Adipose tissue (tissue), 3 donors: ENCODE data around the gene RPGRIP1L. TPM values are rescaled to one million over a fixed set of nuclear protein-coding genes. Genes with fewer than 3 reads are reported as not detected.

Experiments
- H3K27ac ChIP-seq: one replicate; pipeline ENCODE4 v1.5.1; 2013; ENCODE audit warnings: low read depth, low read length
- WGBS, 3 donors: extraction: QIAGEN DNeasy Blood & Tissue Kit; methylation state at CpG; one replicate each; pipeline ENCODE4 v1.1.7; 2013; 5-methylcytosine and 5-hydroxymethylcytosine counted together
- polyA plus RNA-seq, 3 donors: library from polyadenylated mRNA; stranded (reverse); fragments of 200-250 nt; gene quantifications; one replicate each; pipeline ENCODE4 v1.2.3, GENCODE V29; 2013
- donor health status: healthy with polysubstance abuse.
- donor health status: Bipolar disorder and iron deficiency.
- donor health status: healthy.

Gene RPGRIP1L
- polyA plus RNA-seq, 3 donors: 0.74 to 2.9 (median 0.94) TPM

DNA sequence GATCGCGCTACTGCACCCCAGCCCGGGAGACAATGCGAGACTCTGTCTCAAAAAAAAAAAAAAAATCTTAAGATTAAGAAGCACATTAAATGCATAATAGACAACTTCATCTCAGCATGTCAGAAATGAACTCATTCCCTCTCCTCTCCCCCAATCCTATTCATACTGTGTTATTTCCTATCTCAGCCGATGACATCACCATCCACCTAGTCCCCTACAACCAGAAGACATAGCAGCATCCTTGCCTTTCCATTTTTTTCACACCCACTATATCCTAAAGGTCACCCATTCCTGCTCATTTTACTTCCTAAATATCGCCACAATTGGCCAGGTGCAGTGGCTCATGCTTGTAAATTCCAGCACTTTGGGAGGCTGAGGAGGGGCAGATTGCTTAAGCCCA lies 81.3 kb downstream of the RPGRIP1L start:
- WGBS, 3 donors: 95 to 98% (median 95%) methylated on average over 6 of the region's 6 CpGs

DNA sequence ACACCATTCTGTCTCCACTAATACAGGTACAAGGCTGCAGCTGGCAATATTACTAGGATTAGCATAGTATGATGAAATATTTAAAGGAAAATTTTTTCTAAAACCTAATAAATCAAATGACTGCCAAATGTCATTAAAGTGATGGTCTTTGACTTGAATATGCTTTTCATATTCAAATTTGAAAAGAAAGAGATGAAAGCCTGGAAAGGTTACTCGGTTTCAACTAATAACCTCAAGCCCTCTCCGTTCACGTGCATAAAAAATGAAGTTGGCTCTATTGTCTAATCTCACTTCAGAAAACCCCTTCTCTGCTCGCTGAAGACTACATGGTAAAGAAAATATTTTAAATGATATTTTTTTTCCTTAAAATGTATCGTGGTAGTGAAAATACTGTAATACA lies 83.2 kb downstream of the RPGRIP1L start:
- WGBS, 3 donors: 95 to 98% (median 97%) methylated on average over 5 of the region's 5 CpGs
- no peak overlapping the region for H3K27ac ChIP-seq

More for the DNA sequence above, 81.3 kb downstream of the RPGRIP1L start:
- H3K27ac ChIP-seq: no peak overlapping the region

DNA sequence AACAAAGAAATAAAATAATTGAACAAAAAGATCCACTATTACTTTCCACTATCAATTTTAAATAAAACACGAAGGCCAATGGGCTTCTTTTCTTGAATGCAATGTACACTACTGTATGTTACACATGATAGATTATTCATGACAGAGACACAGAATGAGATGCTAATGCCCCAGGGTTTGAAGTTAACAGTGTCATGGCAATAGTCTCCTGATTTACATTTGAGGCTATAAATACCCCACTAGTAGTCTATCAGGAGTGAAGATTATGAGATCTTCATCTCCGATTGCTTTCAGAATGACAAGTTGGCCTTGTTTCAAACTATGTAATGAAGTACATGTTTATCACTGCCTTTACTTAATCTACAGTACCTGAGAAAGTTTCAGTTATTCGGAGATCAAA lies 84.4 kb downstream of the RPGRIP1L start:
- 58 to 95% (median 93%) methylated on average over 3 of the region's 3 CpGs for WGBS, 3 donors

DNA sequence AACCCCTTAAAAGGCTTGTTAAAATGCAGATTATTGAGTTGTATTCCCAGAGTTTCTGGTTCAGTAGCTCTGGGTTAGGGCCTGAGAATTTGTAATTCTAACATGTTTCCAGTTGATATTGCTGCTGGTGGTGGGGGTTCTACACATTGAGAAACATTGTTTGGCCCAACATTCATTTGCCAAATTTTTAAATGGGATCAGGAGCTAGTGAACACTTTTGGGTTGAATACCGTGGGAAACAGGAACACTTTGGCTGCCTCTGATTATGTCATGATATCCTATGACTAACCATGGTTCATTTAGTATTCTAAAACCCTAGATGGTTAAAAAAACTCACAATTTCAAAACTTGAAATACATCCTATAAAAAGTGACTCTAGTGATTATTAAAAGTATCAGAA lies 89.3 kb downstream of the RPGRIP1L start:
- no peak overlapping the region for H3K27ac ChIP-seq
- 67 to 93% (median 67%) methylated on average over 1 of the region's 1 CpG for WGBS, 3 donors

More for the DNA sequence above, 84.4 kb downstream of the RPGRIP1L start:
- no peak overlapping the region for H3K27ac ChIP-seq

DNA sequence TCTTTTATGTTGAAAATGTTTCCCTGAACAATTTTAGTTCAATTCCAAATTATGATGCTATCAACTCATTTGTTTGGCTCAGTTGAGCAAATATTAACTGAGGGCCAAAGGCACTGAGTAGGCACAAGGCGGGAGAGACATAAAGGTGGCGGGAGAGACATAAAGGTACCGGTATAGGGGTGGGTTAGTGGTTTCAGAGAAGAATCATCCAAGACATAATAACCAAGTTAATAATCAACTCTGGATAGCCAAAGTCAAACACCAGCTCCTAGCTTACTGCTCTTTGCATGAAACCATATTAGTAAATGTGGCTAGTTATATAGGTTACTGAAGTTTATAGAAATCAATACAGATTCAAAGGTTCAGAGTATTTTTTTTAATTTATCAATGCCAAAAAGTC lies 91.7 kb downstream of the RPGRIP1L start:
- no peak overlapping the region for H3K27ac ChIP-seq
- 48 to 97% (median 90%) methylated on average over 3 of the region's 3 CpGs for WGBS, 3 donors

DNA sequence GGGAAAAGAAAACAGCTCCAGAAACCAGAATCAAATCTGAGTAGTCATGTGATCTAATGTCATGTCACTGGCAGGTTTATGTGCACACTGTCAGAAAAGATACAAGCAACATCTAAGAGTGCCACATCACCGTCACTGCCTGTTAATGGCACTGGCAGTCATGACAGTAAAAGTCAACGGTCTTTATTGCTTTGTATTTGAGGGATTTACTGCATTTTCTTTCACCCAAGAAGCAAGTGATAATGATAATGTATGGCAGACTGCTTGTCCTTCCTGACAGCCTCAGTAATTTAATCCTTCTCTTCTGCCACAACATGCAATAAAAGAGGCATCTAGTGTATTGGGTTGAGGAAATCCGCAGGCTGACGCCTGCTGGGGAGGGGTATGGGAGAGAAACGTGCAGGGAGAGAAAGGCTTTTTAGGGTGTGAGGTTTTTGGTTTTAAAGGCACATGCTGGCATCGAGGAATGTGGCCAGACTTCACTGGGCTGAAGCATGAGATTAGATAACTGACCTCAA lies 92.4 kb downstream of the RPGRIP1L start:
- no peak overlapping the region for H3K27ac ChIP-seq
- WGBS, 3 donors: 70 to 76% (median 75%) methylated on average over 6 of the region's 6 CpGs

DNA sequence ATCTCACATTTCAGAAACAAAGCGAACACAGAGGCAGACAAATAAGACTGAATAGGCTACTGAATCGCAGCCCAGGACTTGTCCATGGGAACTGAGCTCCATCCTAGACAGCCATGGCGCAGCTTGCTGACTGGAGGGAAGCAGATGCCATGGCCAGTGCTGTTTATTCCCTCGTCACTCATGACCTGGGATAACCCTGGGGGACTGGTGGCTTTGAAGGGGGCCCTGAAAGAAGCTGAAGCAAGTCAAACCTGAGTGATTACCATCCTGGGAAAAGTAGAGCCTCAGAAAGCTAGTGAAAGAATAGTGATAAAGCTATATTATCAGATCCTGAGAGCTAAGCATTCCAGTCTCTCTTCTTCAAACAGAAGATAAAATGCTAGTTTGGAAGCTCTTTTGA lies 94.1 kb downstream of the RPGRIP1L start:
- H3K27ac ChIP-seq: no peak overlapping the region
- WGBS, 3 donors: 92 to 98% (median 98%) methylated on average over 4 of the region's 4 CpGs

DNA sequence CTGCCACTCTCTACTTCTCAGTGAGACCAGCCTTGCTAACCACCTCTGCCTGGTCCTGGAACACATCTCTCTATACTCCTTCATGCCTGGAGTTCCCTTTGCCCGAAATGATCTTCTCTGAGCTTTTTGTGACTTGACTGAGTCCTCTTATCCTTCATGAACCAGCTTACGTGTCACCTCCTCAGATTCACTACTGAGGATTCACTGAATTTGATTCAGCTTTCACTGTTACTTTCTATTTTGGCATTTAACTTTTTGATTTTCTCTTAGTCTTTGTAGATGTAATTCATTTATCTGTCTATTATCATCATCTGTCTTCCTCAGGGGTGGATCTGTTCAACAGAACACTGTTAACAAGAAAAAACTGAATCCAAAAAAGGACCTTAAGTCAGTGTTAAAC lies 95.6 kb downstream of the RPGRIP1L start:
- no peak overlapping the region for H3K27ac ChIP-seq
- 91 to 96% (median 95%) methylated on average over 2 of the region's 2 CpGs for WGBS, 3 donors

DNA sequence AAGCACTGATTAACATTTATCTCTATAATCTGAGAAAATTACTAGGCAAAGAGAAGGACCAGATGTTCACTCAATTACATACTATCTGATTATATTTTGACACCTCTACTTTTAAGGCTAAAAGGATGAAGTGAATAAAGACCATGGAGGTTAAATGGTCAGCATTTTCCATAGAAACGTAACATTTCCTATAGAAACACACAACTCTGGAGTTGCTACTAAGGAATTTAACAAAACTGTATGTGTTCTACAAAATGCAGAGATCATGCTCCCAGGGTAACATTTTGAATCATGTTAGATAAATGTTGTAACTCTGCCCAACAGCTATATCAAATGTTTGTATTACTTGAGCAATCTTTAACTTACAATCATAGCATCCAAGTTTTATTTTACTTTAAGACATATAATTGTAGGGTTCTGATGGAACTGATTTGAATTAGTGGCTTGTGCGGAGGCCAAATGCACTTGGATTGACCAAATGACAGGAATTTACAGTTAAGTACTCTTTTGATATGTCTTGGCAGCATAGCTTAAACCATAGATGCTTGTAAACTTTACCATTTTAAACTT lies 97.7 kb downstream of the RPGRIP1L start:
- H3K27ac ChIP-seq: no peak overlapping the region
- whole genome bisulfite sequencing, 3 donors: 96 to 97% (median 97%) methylated on average over 2 of the region's 2 CpGs

DNA sequence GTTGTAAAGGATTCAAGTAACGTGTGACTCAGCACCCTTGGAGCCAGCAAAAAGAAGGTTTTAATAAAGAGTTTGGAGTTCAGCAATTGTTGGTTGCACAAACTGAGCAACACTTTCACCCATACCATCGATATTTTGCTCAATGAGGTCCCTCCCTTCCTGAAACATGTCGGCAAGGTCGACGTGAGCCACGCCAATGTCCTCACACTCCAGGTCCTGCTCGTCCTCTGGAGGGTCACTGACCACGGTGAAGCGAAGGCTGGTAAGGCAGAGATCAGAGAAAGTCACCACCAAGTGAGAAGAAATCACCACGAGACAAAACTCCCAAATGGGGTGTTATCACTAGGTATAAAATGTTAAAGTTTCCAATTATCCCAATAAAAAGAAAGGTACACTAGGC lies 98.3 kb downstream of the RPGRIP1L start:
- 93 to 96% (median 95%) methylated on average over 10 of the region's 10 CpGs for WGBS, 3 donors
- H3K27ac ChIP-seq: no peak overlapping the region

DNA sequence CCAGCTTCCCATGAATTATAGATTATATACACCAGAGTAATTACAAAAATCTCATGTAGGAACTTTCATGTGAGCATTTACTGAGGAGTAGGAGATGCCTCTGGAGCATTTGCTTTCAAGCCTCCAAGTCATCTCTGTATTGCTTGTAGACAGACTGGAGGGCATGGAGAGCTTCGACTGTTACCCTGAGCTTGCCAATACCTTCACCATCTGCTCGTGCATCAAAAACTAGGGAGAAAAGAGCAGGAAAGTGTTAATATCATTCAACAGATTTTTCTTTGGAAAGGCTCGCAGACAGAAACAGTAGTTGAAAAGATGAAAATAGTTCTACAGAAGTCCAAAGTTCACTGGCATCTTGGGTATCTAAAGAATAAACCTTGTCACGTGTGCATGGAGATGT lies 101.7 kb downstream of the RPGRIP1L start:
- no peak overlapping the region for H3K27ac ChIP-seq
- WGBS, 3 donors: 85 to 95% (median 91%) methylated on average over 4 of the region's 4 CpGs

DNA sequence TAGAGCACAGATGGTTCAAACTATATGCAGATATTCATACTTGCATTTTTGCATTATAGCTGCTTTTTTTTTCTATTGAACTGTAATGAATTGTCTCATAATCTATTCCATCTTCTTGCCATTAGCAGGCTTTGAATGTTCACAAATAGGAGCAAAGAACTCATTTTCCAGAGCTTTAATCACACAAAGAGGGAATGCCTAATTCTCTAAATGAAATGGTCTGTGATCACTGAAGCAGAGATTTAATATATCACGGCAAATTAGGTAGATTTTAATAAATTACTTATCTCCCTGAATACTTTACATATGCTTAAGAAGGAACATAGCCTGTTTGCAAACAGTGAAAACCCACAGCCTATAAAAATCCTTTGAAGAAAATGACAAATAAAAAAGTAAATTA lies 103.0 kb downstream of the RPGRIP1L start:
- WGBS, 3 donors: 90 to 100% (median 94%) methylated on average over 1 of the region's 1 CpG
- no peak overlapping the region for H3K27ac ChIP-seq

DNA sequence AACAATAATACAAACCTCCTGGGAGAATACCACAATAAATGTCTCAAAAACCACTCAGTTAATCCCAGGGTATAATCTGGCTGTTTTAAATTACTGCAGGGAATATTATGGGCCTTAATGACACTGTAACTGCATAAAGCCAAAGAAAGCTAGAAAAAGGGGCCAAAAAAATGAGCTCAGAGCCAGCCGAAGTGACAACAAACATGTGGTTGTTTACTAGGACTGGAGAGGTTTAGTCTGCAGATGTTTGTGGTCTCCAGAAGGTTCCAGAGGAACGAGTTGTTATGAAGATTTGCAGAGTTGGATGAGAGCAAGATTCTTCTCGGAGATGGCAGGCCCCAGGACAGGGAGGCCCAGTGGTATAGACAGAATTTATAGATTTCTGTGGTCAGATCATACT lies 103.5 kb downstream of the RPGRIP1L start:
- WGBS, 3 donors: 71 to 81% (median 79%) methylated on average over 3 of the region's 3 CpGs
- no peak overlapping the region for H3K27ac ChIP-seq

DNA sequence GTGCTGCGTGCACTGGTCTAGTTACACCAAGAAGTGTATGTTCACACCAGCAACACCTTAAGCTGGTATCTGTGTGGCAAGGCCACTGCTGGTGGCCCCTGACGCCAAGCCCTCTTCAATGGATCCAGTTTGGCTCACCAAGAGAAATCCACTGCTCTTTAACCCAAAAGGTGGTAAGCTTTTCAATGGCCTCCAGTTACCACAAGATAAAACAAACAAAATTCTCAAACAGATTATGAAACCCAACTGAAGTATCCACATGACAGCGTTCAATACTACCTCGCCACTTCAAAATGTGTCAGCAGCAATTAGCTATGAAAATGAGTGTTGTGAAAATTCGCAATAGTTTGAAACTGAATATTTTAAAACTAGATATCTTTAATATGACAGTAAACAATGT lies 104.1 kb downstream of the RPGRIP1L start:
- H3K27ac ChIP-seq: no peak overlapping the region
- 87 to 95% (median 88%) methylated on average over 5 of the region's 5 CpGs for WGBS, 3 donors

DNA sequence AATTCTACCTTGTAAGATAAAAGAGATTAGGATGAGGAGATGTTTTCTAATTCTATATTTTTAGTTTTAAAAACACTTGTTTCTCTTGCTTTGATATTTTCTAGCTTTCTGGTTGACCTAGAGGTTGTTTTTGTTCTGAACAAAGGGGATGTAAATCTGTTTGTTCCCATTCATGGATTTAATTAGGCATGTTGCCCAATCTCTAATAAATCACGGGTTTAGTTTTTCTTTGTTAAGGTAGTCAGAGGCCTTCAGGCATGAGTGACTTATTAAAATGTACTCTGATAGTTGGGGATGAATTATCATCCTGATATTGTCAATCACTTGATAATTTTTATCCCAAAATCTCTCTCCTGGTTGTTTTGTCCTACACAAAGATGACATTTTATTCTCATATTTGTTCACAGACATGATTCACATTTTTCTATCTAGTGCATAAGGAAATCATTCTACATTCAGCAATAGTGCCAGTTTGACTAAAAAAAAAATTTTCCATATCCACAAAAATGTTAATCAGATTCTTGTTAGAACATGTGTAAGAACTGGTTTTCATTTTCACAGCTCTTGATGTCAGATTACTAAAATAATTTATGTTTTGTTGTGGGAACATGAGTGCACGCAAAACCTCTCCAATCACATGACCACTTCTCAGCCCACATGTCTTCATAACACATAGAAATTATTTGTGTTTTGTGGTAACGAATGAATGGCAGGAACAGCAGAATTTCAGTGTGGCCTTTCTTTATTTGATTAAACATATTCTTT lies 105.0 kb downstream of the RPGRIP1L start:
- H3K27ac ChIP-seq: no peak overlapping the region
- 67 to 81% (median 79%) methylated on average over 3 of the region's 3 CpGs for WGBS, 3 donors

DNA sequence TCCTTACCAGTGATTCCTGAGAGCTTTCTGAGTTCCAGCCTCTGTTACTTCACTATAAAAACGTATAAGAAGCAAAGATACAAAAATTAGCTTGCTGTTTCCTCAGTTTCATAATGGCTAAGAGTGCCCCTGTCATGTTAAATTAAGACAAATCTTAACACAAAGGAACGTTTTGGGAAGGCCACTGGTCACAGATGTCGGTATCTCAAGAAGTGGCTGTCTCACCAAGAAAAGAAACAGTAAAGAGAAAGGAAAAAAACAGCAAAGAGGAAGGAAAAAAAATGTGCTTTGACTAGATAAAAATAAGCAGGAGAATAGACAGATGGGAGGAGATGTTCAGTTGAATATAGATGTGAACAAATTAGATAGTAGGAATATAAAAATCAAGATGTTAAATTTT lies 105.9 kb downstream of the RPGRIP1L start:
- 38 to 78% (median 56%) methylated on average over 3 of the region's 3 CpGs for WGBS, 3 donors
- no peak overlapping the region for H3K27ac ChIP-seq

DNA sequence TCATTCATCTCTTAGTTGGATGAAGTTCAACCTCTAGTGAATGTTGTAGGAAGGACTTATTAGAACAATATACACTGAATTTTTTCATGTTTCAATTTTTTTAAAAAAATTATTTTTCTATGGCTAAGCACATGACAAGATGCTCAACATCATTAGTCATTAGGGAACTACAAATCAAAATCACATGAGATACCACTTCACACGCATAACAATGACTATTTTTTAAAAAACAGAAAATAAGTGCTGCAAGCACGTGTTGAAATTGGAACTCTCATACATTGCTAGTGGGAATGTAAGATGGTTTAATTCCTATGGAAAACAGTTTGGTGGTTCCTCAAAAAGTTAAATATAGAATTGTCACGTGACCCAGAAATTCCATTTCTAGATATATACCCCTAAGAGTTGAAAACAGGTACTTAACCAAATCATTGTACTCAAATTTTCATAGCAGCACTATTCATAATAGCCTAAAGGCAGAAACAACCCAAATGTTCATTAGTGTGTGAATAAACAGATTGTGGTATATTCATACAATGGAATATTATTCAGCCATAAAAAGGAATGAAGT lies 115.5 kb downstream of the RPGRIP1L start:
- 81 to 96% (median 85%) methylated on average over 3 of the region's 3 CpGs for WGBS, 3 donors
- H3K27ac ChIP-seq: no peak overlapping the region

DNA sequence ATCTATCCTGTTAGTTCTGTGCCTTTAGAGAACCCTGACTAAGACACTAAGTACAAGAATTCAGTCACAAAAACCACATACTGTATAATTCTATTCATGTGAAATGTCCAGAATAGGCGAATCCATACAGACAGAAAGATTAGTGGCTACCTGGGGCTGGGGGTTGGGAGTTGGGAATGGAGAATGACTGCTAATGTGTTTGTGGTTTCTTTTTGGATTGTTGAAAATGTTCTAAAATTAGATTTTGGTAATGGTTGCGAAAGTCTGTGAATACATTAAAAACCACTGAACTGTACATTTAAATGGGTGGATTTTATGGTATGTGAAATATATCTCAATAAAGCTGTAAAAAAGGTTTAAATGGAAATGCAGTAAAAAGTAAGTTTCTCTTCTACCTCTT lies 120.3 kb downstream of the RPGRIP1L start:
- 73 to 99% (median 88%) methylated on average over 2 of the region's 2 CpGs for WGBS, 3 donors
- no peak overlapping the region for H3K27ac ChIP-seq

DNA sequence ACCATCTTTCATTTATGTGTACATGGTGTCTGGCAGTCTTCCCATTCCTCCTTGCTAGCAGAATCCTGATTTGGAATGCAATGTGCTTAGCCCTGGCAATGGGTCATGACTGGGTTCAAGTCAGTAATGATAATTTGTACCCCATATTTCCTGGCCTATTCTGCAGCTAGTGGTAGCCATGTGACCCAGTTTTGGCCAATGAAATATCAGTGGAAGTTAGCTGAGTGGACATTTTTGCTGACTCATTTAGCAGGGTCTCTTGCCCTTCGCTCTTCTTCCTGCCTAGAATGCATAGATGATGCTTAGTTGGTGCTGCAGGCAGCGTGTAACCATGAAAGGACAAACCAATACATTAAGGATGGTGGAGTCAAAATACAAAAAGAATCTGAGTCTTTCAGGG lies 121.9 kb downstream of the RPGRIP1L start:
- no peak overlapping the region for H3K27ac ChIP-seq
- WGBS, 3 donors: 86 to 96% (median 92%) methylated on average over 2 of the region's 2 CpGs
